SH-SY5Y (cell line): ENCODE results near the gene NXPH4.

ENCODE experiments used
- GATA2 ChIP-seq: IDR thresholded peaks from 2 replicates; pipeline ENCODE4 v1.6.1; 2011; ENCODE audit warnings: mild to moderate bottlenecking, low read depth, low read length
- GATA3 ChIP-seq: IDR thresholded peaks from 2 replicates; pipeline ENCODE4 v1.6.1; 2011; ENCODE audit warnings: low read depth, mild to moderate bottlenecking, low read length, moderate library complexity

DNA sequence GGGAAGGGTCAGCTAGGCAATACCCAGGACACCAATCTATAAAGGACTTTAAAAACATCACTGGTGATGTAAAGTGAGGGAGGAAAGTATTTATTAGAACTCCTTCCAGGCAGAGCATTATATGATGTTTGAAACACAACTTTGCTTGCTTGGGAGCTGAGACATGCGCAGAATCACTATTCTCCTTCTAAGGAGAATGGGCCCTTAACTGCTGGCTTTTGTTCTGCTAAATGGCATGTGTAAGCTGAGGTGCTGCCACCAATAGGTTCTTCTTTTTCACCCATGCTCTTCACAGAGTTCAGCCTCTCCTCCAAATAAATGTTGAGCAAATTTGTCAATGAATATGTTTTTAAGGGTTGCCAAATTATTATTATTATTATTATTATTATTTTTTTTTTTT, 30.4 kb downstream of the NXPH4 start:
- TF ChIP-seq GATA2 (no peak), GATA3 (no peak)
